ENCODE measurements around the gene C19orf12. TPM values are rescaled to one million over a fixed set of nuclear protein-coding genes. Genes with fewer than 3 reads are reported as not detected.

Gene C19orf12
- total RNA-seq, 1 experiment from 2014 or later, result 17.5 TPM

DNA sequence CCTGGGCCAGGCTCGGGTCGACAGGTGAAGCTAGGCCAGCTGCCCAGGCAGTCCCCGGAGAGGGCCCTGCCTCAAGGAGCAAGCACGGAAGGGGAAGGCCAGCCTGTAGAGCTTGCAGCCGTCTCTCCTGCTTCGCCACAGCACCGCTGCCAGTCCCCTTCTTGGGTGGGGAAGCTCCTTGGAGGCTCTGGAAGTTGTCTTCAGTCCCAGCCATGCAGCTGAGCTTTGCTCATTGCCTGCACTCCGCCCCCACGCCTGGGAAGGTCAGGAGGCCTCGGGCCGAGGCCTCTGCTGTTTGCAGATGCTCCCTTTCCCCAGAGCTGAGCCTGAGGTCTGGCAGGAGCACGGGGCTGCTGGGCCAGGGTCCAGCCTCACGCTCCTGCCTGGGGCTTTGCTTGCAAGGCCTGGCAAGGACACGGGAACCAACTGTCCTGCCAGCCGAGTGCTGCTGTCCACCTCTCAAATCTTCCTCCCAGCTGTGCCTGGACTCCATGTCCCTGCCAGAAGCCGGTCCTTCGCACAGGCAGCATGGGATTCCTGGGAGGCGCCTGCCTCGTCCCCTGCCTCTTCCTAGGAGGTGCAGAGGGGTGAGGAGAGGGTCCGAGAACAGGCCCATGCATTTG lies 36.5 kb downstream of the C19orf12 start:
- H3K18ac ChIP-seq (ENCODE audit: insufficient read length, low read depth, low read length), result no peak overlapping the region
- WGBS (ENCODE audit: extremely low coverage, insufficient read length, low lambda C conversion rate), result no CpG with 5 or more reads among the region's 20 CpGs
- H3K4me2 ChIP-seq (ENCODE audit: insufficient read depth, insufficient read length, low read length), result no peak overlapping the region
- H3K79me1 ChIP-seq (ENCODE audit: insufficient read depth, low read depth, low read length, poor library complexity, severe bottlenecking), result no peaks in the 10 kb centered on the region
- H3K14ac ChIP-seq (ENCODE audit: insufficient read depth, low read length), result no peak overlapping the region
- H4K91ac ChIP-seq (ENCODE audit: insufficient read length, low read depth, low read length), result no peak overlapping the region
- H3K23me2 ChIP-seq (ENCODE audit: insufficient read length, low read depth, low read length, poor library complexity, severe bottlenecking), result no peaks in the 10 kb centered on the region
- no peak overlapping the region for H2BK120ac ChIP-seq (ENCODE audit: low read depth, low read length, poor library complexity, severe bottlenecking)
- no peaks in the 10 kb centered on the region for H3K27me3 ChIP-seq (ENCODE audit: insufficient read depth, low read length)
- no peak overlapping the region for H4K5ac ChIP-seq (ENCODE audit: insufficient read length, low read depth, low read length)
- H3K23ac ChIP-seq (ENCODE audit: insufficient read length, low read depth, low read length), result no peak overlapping the region
- no peak overlapping the region for H2AK5ac ChIP-seq (ENCODE audit: insufficient read length, low read length)
- H3K4ac ChIP-seq (ENCODE audit: low read depth, low read length), result no peak overlapping the region
- H2BK15ac ChIP-seq (ENCODE audit: low read depth, low read length), result no peak overlapping the region; the same call in 1 of the 2 replicates
- H3K27ac Mint-ChIP-seq, result no peak overlapping the region; a peak in 1 of 7 replicates
- no peaks in the 10 kb centered on the region for H3K9me3 Mint-ChIP-seq
- no peaks in the 10 kb centered on the region for H3K4me1 ChIP-seq (ENCODE audit: insufficient read depth, low read length)
- no peak overlapping the region for H2BK20ac ChIP-seq (ENCODE audit: low read depth, low read length, poor library complexity, severe bottlenecking)
- no peak overlapping the region for H4K8ac ChIP-seq (replicated peaks; ENCODE audit: insufficient read length, low read depth, low read length)
- H3K27ac ChIP-seq (ENCODE audit: insufficient read length, low read depth, low read length), result no peak overlapping the region
- H2BK12ac ChIP-seq (ENCODE audit: insufficient read length, low read depth, low read length), result no peak overlapping the region
- no peak overlapping the region for H3K56ac ChIP-seq (ENCODE audit: insufficient read length, low read depth, low read length)
- TF ChIP-seq, protein P1, sequence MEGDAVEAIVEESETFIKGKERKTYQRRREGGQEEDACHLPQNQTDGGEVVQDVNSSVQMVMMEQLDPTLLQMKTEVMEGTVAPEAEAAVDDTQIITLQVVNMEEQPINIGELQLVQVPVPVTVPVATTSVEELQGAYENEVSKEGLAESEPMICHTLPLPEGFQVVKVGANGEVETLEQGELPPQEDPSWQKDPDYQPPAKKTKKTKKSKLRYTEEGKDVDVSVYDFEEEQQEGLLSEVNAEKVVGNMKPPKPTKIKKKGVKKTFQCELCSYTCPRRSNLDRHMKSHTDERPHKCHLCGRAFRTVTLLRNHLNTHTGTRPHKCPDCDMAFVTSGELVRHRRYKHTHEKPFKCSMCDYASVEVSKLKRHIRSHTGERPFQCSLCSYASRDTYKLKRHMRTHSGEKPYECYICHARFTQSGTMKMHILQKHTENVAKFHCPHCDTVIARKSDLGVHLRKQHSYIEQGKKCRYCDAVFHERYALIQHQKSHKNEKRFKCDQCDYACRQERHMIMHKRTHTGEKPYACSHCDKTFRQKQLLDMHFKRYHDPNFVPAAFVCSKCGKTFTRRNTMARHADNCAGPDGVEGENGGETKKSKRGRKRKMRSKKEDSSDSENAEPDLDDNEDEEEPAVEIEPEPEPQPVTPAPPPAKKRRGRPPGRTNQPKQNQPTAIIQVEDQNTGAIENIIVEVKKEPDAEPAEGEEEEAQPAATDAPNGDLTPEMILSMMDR (conservative IDR thresholded peaks at IDR 0.05), result no peak
- no peak overlapping the region for H3K9ac ChIP-seq (ENCODE audit: extremely low read depth, insufficient read length, low read length)
- no peaks in the 10 kb centered on the region for H3K79me2 ChIP-seq (ENCODE audit: insufficient read depth, low read length)
- H3T11ph ChIP-seq (ENCODE audit: low read length), result no peak overlapping the region
- H4K20me1 ChIP-seq (ENCODE audit: control insufficient read depth, insufficient read depth, insufficient read length), result no peaks in the 10 kb centered on the region
- DNase-seq, result no peak
- H2BK5ac ChIP-seq (ENCODE audit: insufficient read length, low read length), result no peak overlapping the region
- H3K9me3 ChIP-seq (ENCODE audit: control insufficient read depth, low read depth, low read length), result no peaks in the 10 kb centered on the region
- peaks cover 0 to 6% (median 2%) of the 10 kb centered on the region in 3 experiments; a peak in 2 of 7 replicates for H3K36me3 Mint-ChIP-seq (ENCODE audit: insufficient read depth in 1 of 3, low read depth in 3 of 3)
- no peak overlapping the region for H2AFZ ChIP-seq (ENCODE audit: low read length)
- no peaks in the 10 kb centered on the region for H3K27me3 Mint-ChIP-seq (ENCODE audit: low read depth)
- H3K4me3 Mint-ChIP-seq, result no peak overlapping the region
- peaks cover 8 to 9% of the 10 kb centered on the region in 2 experiments for H3K4me1 Mint-ChIP-seq
